Measurements from ENCODE around the gene EGFL8.
"Not testable (repeated sequence)": the region's sequence is repeated elsewhere in the genome, so short reads cannot be mapped to it uniquely, and the experiment has no call there.

EGFL8 gene

DNA sequence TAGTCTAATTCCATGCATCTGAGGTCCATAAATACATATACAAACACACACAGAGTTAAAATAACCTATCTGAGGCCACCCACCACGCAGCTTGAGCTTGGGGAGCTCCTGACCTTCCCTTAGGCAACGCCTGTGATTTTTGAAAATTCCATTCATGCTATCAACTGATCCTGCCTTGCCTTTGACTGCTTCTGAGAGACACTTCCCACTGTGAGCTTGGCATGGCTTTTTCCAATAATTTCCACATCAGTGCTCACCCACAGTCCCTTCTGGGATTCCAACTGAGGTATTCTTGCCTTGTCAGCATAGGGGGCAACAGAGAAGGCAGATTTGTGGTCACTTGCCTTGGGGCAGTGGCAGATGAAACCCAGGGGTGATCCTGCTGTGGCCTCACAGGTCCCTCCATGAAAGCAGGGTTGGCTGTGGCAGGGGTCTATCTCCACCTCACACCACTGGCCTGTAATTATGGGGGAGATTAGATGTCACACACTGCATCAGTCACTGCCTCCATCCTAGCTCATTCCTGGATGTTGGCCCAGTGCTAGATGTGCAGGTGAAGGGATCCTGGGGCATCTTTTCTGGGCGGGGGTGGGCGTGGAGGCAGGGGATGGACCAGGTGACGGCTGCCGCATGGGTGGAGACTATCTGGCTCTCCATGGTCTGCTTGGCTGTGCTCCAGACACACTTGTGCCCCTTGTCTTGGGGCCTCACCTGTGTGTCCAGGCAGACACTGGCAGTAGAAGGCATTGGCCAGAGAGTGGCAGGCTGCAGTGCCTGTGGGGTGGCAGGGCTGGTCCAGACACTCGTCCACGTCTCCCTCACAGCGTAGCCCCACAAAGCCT is 39.3 kb downstream of the EGFL8 start:
- H3K9me3 ChIP-seq (ENCODE audit: severe bottlenecking) = no peaks in the 10 kb centered on the region
- H3K27me3 ChIP-seq (ENCODE audit: insufficient read depth, poor library complexity, severe bottlenecking) = no peaks in the 10 kb centered on the region
- no peaks in the 10 kb centered on the region for H3K36me3 ChIP-seq (ENCODE audit: low read depth)
- H3K4me1 ChIP-seq (ENCODE audit: insufficient read depth, poor library complexity, severe bottlenecking) = no peaks in the 10 kb centered on the region
- TF ChIP-seq, protein P1, sequence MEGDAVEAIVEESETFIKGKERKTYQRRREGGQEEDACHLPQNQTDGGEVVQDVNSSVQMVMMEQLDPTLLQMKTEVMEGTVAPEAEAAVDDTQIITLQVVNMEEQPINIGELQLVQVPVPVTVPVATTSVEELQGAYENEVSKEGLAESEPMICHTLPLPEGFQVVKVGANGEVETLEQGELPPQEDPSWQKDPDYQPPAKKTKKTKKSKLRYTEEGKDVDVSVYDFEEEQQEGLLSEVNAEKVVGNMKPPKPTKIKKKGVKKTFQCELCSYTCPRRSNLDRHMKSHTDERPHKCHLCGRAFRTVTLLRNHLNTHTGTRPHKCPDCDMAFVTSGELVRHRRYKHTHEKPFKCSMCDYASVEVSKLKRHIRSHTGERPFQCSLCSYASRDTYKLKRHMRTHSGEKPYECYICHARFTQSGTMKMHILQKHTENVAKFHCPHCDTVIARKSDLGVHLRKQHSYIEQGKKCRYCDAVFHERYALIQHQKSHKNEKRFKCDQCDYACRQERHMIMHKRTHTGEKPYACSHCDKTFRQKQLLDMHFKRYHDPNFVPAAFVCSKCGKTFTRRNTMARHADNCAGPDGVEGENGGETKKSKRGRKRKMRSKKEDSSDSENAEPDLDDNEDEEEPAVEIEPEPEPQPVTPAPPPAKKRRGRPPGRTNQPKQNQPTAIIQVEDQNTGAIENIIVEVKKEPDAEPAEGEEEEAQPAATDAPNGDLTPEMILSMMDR (IDR thresholded peaks at IDR 0.05; ENCODE audit: poor library complexity, severe bottlenecking) = no peak
- DNase-seq (ENCODE audit: low spot score) = no peak
- H3K4me3 ChIP-seq (ENCODE audit: severe bottlenecking) = no peak overlapping the region
- no peak for ATAC-seq (ENCODE audit: low read depth)
- no peak overlapping the region for H3K27ac ChIP-seq (ENCODE audit: poor library complexity, severe bottlenecking)

DNA sequence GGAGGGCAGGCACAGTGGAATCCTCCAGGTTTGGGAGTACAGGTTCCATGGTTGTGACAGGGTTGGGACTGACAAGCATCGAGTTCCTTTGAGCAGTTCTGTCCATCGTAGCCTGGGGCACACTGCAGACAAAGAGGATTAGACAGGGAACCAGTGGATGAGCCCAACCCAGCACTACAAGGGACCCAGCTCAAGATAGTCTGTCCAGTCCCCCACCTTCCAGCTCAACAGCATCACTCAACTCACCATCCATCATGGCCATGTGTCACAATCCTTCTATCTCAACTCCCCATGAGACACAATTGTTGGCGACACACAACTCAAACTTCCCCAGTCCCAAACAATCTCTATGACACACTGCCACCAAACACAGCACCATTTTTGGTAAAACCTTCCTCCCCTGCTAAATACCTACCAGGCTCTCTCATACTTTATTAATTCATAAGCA is 39.9 kb downstream of the EGFL8 start:
- Histone ChIP-seq H3K36me3 (ENCODE audit: low read depth) (no peaks in the 10 kb centered on the region), H3K27me3 (ENCODE audit: insufficient read depth, poor library complexity, severe bottlenecking) (no peaks in the 10 kb centered on the region), H3K4me3 (ENCODE audit: severe bottlenecking) (no peak overlapping the region), H3K27ac (ENCODE audit: poor library complexity, severe bottlenecking) (no peak overlapping the region), H3K4me1 (ENCODE audit: insufficient read depth, poor library complexity, severe bottlenecking) (no peaks in the 10 kb centered on the region), H3K9me3 (ENCODE audit: severe bottlenecking) (no peaks in the 10 kb centered on the region)
- DNase-seq (ENCODE audit: low spot score) (no peak), ATAC-seq (ENCODE audit: low read depth) (no peak)
- TF ChIP-seq, protein P1 (IDR thresholded peaks at IDR 0.05; ENCODE audit: poor library complexity, severe bottlenecking) = no peak

DNA sequence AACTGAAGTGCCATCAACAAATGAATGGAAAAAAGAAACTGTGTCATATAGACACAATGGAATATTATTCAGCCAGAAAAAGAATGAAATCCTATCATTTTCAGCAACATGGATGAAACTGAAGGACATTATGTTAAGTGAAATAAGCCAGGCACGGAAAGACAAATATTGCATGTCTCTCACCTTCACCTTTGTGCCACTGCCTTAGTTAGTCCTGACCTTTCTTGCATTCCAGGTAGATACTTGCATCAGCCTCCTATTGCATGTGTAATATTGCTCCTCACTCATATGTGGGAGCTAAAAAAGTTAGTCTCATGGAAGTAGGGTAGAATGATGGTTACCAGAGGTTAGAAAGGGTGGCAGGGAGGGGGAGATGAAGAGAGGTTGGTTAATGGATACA is 44.6 kb downstream of the EGFL8 start:
- no peak for DNase-seq (ENCODE audit: low spot score)
- ATAC-seq (ENCODE audit: low read depth) = no peak
- no peaks in the 10 kb centered on the region for H3K27me3 ChIP-seq (ENCODE audit: insufficient read depth, poor library complexity, severe bottlenecking)
- no peak overlapping the region for H3K4me3 ChIP-seq (ENCODE audit: severe bottlenecking)
- H3K36me3 ChIP-seq (ENCODE audit: low read depth) = no peaks in the 10 kb centered on the region
- no peaks in the 10 kb centered on the region for H3K9me3 ChIP-seq (ENCODE audit: severe bottlenecking)
- TF ChIP-seq, protein P1 (IDR thresholded peaks at IDR 0.05; ENCODE audit: poor library complexity, severe bottlenecking) = no peak
- H3K4me1 ChIP-seq (ENCODE audit: insufficient read depth, poor library complexity, severe bottlenecking) = no peaks in the 10 kb centered on the region
- no peak overlapping the region for H3K27ac ChIP-seq (ENCODE audit: poor library complexity, severe bottlenecking)

DNA sequence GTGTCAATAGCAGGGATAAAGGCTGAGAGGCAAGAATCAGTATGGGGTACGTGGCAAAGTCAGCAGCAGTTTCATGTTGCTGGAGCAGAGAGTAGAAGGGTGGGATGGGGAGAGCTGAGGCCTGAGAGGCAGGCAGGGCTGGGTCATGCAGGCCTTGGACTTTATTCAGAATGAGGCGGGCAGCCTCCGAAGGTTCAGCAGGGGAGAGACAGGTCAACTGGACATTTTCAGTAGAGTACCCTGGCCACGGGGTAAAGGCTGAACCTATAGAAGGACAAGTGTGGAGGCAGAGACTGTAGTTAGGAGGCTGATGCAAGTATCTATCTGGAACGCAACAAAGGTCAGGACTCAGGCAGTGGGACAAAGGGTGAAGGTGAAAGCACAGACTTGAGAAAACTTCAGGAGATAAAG is 45.8 kb downstream of the EGFL8 start:
- Histone ChIP-seq H3K9me3 (ENCODE audit: severe bottlenecking) (no peaks in the 10 kb centered on the region), H3K4me3 (ENCODE audit: severe bottlenecking) (no peak overlapping the region), H3K27ac (ENCODE audit: poor library complexity, severe bottlenecking) (no peak overlapping the region), H3K4me1 (ENCODE audit: insufficient read depth, poor library complexity, severe bottlenecking) (no peaks in the 10 kb centered on the region), H3K36me3 (ENCODE audit: low read depth) (no peaks in the 10 kb centered on the region), H3K27me3 (ENCODE audit: insufficient read depth, poor library complexity, severe bottlenecking) (no peaks in the 10 kb centered on the region)
- no peak for DNase-seq (ENCODE audit: low spot score)
- TF ChIP-seq, protein P1 (IDR thresholded peaks at IDR 0.05; ENCODE audit: poor library complexity, severe bottlenecking) = no peak
- no peak for ATAC-seq (ENCODE audit: low read depth)

DNA sequence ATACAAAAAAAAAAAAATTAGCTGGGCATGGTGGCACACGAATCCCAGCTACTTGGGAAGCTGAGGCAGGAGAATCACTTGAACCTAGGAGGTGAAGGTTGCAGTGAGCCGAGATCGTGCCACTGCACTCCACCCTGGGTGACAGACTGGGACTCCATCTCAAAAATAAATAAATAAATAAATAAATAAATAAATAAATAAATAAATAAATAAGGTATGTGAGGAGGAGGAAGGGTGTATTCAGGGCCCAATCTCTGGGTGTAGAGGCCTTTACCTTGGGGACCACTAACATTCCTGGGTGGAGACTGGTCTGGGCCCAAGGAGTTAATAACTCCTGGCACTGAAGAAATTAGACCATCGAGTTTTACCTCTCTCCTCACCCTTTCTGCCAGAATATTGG is 47.0 kb downstream of the EGFL8 start:
- H3K27me3 ChIP-seq (ENCODE audit: insufficient read depth, poor library complexity, severe bottlenecking); H3K9me3 ChIP-seq (ENCODE audit: severe bottlenecking); H3K27ac ChIP-seq (ENCODE audit: poor library complexity, severe bottlenecking); ATAC-seq (ENCODE audit: low read depth); H3K4me3 ChIP-seq (ENCODE audit: severe bottlenecking); H3K36me3 ChIP-seq (ENCODE audit: low read depth); DNase-seq (ENCODE audit: low spot score); H3K4me1 ChIP-seq (ENCODE audit: insufficient read depth, poor library complexity, severe bottlenecking): not testable (repeated sequence)

All from RWPE2 (cell line).